ENCODE results near the gene ASCC1. TPM values are rescaled to one million over a fixed set of nuclear protein-coding genes. Genes with fewer than 3 reads are reported as not detected.

The ASCC1 gene
- total and polyA plus RNA-seq, 2 of the 4 experiments (the other 2 are of a cell fraction), result 15.9 to 21.0 TPM

DNA sequence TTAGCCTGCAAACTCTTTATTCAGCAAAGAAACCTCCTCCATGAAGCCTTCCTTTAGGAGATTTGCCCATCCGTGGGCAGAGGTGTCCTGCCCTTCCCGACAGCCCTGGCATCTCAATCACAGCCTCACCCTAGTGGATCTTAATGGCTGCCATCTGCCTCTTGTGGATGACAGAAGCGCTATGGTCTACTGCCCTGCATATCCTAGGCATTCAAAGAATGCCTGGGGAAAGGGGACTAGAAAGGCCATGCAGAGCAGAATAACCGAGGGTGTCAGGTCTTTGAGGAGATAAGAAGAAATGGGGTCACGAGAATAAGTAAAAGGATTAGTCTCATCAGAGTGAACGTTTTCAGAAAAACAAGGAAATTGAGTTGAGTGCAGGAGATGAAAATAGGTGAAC is 70.0 kb downstream of the ASCC1 start:
- no peak overlapping the region for H4K91ac ChIP-seq (ENCODE audit: insufficient read depth, low read depth, low read length)
- H3K27me3 ChIP-seq (ENCODE audit: control insufficient read depth, insufficient read depth, low read length), result no peaks in the 10 kb centered on the region
- H4K5ac ChIP-seq (ENCODE audit: low read depth, low read length), result no peak overlapping the region
- H3K36me3 ChIP-seq (ENCODE audit: control insufficient read depth, insufficient read depth, low read length), result no peaks in the 10 kb centered on the region
- in situ Hi-C loops (cut with MboI; ENCODE audit: low sequenced_read_pairs), result no loop called here
- H3K4me2 ChIP-seq (ENCODE audit: low read depth, low read length), result no peak overlapping the region
- H3K4me1 ChIP-seq (ENCODE audit: control insufficient read depth, insufficient read depth, low read length), result no peaks in the 10 kb centered on the region; the same call in 1 of the 2 replicates
- H2BK5ac ChIP-seq (ENCODE audit: low read depth, low read length, poor library complexity, severe bottlenecking), result no peak overlapping the region
- no peaks in the 10 kb centered on the region for H3K79me1 ChIP-seq (ENCODE audit: low read depth in 1 of 2, low read length in 2 of 2)
- no peak overlapping the region for H3K18ac ChIP-seq (ENCODE audit: low read depth, low read length)
- ChIA-PET POLR2A (ENCODE audit: unreplicated experiment) (no interaction called here), CTCF (no interaction called here)
- no peak for TF ChIP-seq BHLHE40 (IDR thresholded peaks at IDR 0.05; ENCODE audit: low read depth, low read length)
- TF ChIP-seq MXI1 (IDR thresholded peaks at IDR 0.05; ENCODE audit: borderline replicate concordance, low read depth, low read length), result no peak
- TF ChIP-seq NFE2L2 (IDR thresholded peaks at IDR 0.05; ENCODE audit: low read depth, low read length), result no peak
- TF ChIP-seq POLR2A (IDR thresholded peaks at IDR 0.05; ENCODE audit: low read depth, low read length), result no peak
- TF ChIP-seq, protein P1, sequence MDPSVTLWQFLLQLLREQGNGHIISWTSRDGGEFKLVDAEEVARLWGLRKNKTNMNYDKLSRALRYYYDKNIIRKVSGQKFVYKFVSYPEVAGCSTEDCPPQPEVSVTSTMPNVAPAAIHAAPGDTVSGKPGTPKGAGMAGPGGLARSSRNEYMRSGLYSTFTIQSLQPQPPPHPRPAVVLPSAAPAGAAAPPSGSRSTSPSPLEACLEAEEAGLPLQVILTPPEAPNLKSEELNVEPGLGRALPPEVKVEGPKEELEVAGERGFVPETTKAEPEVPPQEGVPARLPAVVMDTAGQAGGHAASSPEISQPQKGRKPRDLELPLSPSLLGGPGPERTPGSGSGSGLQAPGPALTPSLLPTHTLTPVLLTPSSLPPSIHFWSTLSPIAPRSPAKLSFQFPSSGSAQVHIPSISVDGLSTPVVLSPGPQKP (IDR thresholded peaks at IDR 0.05; ENCODE audit: borderline replicate concordance, low read depth, low read length), result no peak
- TF ChIP-seq MAZ (IDR thresholded peaks at IDR 0.05; ENCODE audit: borderline replicate concordance, low read depth, low read length), result no peak
- TF ChIP-seq CTCF (conservative IDR thresholded peaks at IDR 0.05; ENCODE audit: low read depth, low read length), result no peak
- no peak for TF ChIP-seq SMC3 (IDR thresholded peaks at IDR 0.05; ENCODE audit: low read depth, low read length)
- no peak for TF ChIP-seq RCOR1 (IDR thresholded peaks at IDR 0.05; ENCODE audit: insufficient replicate concordance, low read length)
- TF ChIP-seq FOS (IDR thresholded peaks at IDR 0.05; ENCODE audit: low read depth, low read length), result no peak
- TF ChIP-seq CHD1 (IDR thresholded peaks at IDR 0.05; ENCODE audit: low read depth, low read length), result no peak
- no peak for TF ChIP-seq USF2 (IDR thresholded peaks at IDR 0.05; ENCODE audit: low read depth, low read length)
- TF ChIP-seq RFX5 (IDR thresholded peaks at IDR 0.05; ENCODE audit: low read depth, low read length), result no peak
- TF ChIP-seq CEBPB (IDR thresholded peaks at IDR 0.05; ENCODE audit: low read depth, low read length), result no peak
- no peak for TF ChIP-seq MAFK (IDR thresholded peaks at IDR 0.05; ENCODE audit: low read depth, low read length)
- no peak for TF ChIP-seq RAD21 (IDR thresholded peaks at IDR 0.05; ENCODE audit: low read length)
- dilution Hi-C loops (cut with HindIII; ENCODE audit: low sequenced_read_pairs, unreplicated experiment), result no loop called here
- no peak overlapping the region for H3K9ac ChIP-seq (ENCODE audit: low read depth, low read length)
- H2AFZ ChIP-seq (replicated peaks; ENCODE audit: low read length, poor library complexity), result no peak overlapping the region
- no peak overlapping the region for H2AK9ac ChIP-seq (replicated peaks; ENCODE audit: low read depth, low read length, poor library complexity)
- H3K27ac ChIP-seq (ENCODE audit: insufficient read depth, low read length), result no peak overlapping the region
- no peaks in the 10 kb centered on the region for H3K9me3 ChIP-seq (ENCODE audit: control insufficient read depth, insufficient read depth, low read length)
- no peak overlapping the region for H3K4me3 ChIP-seq (ENCODE audit: insufficient read depth, low read depth, low read length)
- WGBS, 2 experiments (ENCODE audit: extremely low coverage in 2 of 2, insufficient read length in 1 of 2), result 57% methylated on average over 3 of the region's 6 CpGs; no CpG with 5 or more reads in 1 of the 2 experiments
- DNase-seq (no peak), ATAC-seq (ENCODE audit: low read depth) (peak; percentile 35; the same call in 1 of the 2 replicates)
- no peak overlapping the region for H3K56ac ChIP-seq (ENCODE audit: extremely low read depth, insufficient read depth, low read length)
- BruUV-seq (replicated peaks), result no TSS peak
- H2BK15ac ChIP-seq (ENCODE audit: low read depth, low read length), result no peak overlapping the region
- H2BK120ac ChIP-seq (ENCODE audit: low read depth, low read length), result no peak overlapping the region
- no peak overlapping the region for H2BK20ac ChIP-seq (ENCODE audit: low read depth, low read length)
- no peak overlapping the region for H2AK5ac ChIP-seq (ENCODE audit: low read depth, low read length)
- no peaks in the 10 kb centered on the region for H4K20me1 ChIP-seq (ENCODE audit: insufficient read depth, low read length)
- no peak overlapping the region for H3K14ac ChIP-seq (replicated peaks; ENCODE audit: low read depth, low read length)
- intact Hi-C loops (cut with micrococcal nuclease), result no loop called here
- H3K23ac ChIP-seq (ENCODE audit: low read depth, low read length), result no peak overlapping the region
- H4K8ac ChIP-seq (ENCODE audit: low read depth in 2 of 2, low read length in 2 of 2), result no peak overlapping the region
- H3K9me1 ChIP-seq (ENCODE audit: insufficient read depth, low read length), result no peaks in the 10 kb centered on the region
- no peak overlapping the region for H3K4ac ChIP-seq (ENCODE audit: low read depth, low read length)

All from IMR-90 (cell line).